ENCODE results near the gene CRYBB3.

DNA sequence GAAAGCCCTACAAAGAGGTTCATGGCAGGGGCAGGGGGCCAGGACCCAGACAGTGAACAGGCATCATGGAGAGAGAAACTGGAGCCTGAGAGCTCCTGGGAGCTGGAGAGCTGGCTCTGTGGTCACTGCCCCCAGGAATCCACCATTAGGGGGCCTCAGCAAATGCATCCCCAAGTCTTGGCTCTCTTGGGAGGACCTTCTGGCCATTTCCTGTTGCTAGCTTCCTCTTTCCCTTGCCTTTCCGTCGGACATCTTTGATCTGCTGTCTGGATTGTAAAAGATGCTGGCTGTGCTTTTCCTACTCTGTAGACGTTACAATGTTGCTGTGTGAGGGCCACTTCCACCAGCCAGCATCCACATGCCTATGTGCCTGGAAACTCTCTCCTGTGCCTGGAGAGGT lies 12.7 kb downstream of the CRYBB3 start:
- TF ChIP-seq POLR2A (IDR thresholded peaks at IDR 0.05) = no peak
- TF ChIP-seq, protein P1, sequence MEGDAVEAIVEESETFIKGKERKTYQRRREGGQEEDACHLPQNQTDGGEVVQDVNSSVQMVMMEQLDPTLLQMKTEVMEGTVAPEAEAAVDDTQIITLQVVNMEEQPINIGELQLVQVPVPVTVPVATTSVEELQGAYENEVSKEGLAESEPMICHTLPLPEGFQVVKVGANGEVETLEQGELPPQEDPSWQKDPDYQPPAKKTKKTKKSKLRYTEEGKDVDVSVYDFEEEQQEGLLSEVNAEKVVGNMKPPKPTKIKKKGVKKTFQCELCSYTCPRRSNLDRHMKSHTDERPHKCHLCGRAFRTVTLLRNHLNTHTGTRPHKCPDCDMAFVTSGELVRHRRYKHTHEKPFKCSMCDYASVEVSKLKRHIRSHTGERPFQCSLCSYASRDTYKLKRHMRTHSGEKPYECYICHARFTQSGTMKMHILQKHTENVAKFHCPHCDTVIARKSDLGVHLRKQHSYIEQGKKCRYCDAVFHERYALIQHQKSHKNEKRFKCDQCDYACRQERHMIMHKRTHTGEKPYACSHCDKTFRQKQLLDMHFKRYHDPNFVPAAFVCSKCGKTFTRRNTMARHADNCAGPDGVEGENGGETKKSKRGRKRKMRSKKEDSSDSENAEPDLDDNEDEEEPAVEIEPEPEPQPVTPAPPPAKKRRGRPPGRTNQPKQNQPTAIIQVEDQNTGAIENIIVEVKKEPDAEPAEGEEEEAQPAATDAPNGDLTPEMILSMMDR (IDR thresholded peaks at IDR 0.05) = no peak

All from heart left ventricle (tissue), 13 donors.